Skin of body (tissue), 2 donors: Measurements from ENCODE around the gene RAMP1. TPM values are rescaled to one million over a fixed set of nuclear protein-coding genes. Genes with fewer than 3 reads are reported as not detected.

Experiments used
- DNase-seq: peaks from one replicate; lab custom pipeline; 2025; lab: John Stamatoyannopoulos, UW
- total RNA-seq: library from RNA; depleted of rRNA; stranded (reverse); fragments of >200 nt; gene quantifications from one replicate; pipeline ENCODE4 v1.2.3, GENCODE V29; 2014

RAMP1 gene
- total RNA-seq, 1 donor from 2014 or later, result 12.5 TPM

GRCh38 chr2:237916296-237916695, 56.9 kb downstream of the RAMP1 start:
- DNase-seq, result no peak

GRCh38 chr2:237917696-237918374, 58.4 kb downstream of the RAMP1 start:
- peak; percentile 49 for DNase-seq

GRCh38 chr2:237919593-237919992, 60.2 kb downstream of the RAMP1 start:
- no peak for DNase-seq

- DNase-seq, result no peak
Measured at GRCh38 chr2:237920673-237921072, 61.2 kb downstream of the RAMP1 start.

GRCh38 chr2:237921967-237922492, 62.6 kb downstream of the RAMP1 start:
- no peak for DNase-seq

GRCh38 chr2:237922641-237923361, 63.4 kb downstream of the RAMP1 start:
- no peak for DNase-seq

GRCh38 chr2:237923481-237924163, 64.2 kb downstream of the RAMP1 start:
- DNase-seq, result peak; percentile 66

GRCh38 chr2:237924164-237924534, 64.7 kb downstream of the RAMP1 start:
- DNase-seq, result no peak

- DNase-seq, result no peak
Measured at GRCh38 chr2:237927135-237927534, 67.7 kb downstream of the RAMP1 start.

- no peak for DNase-seq
Measured at GRCh38 chr2:237927986-237928385, 68.6 kb downstream of the RAMP1 start.

GRCh38 chr2:237929979-237930378, 70.6 kb downstream of the RAMP1 start:
- no peak for DNase-seq

- DNase-seq, result peak; percentile 84
Measured at GRCh38 chr2:237931205-237931721, 71.8 kb downstream of the RAMP1 start.

- peak; percentile 77 for DNase-seq
Measured at GRCh38 chr2:237932731-237933131, 73.3 kb downstream of the RAMP1 start.

- DNase-seq, result no peak
Measured at GRCh38 chr2:237934186-237934585, 74.8 kb downstream of the RAMP1 start.

GRCh38 chr2:237935740-237936452, 76.5 kb downstream of the RAMP1 start:
- DNase-seq, result no peak

GRCh38 chr2:237939251-237939650, 79.8 kb downstream of the RAMP1 start:
- DNase-seq, result no peak

GRCh38 chr2:237940828-237941227, 81.4 kb downstream of the RAMP1 start:
- no peak for DNase-seq

- no peak for DNase-seq
Measured at GRCh38 chr2:237941239-237941638, 81.8 kb downstream of the RAMP1 start.

GRCh38 chr2:237942513-237942899, 83.1 kb downstream of the RAMP1 start:
- no peak for DNase-seq

GRCh38 chr2:237943395-237944094, 84.1 kb downstream of the RAMP1 start:
- no peak for DNase-seq

- no peak for DNase-seq
Measured at GRCh38 chr2:237944302-237944701, 84.9 kb downstream of the RAMP1 start.
